Cardiac muscle cell (in vitro differentiated cells and primary cell): ENCODE results near the gene EML3. TPM values are rescaled to one million over a fixed set of nuclear protein-coding genes. Genes with fewer than 3 reads are reported as not detected.
A peak's percentile ranks its signal among the peaks of the same experiment; 100 is the strongest.
"Not testable (repeated sequence)": the region's sequence is repeated elsewhere in the genome, so short reads cannot be mapped to it uniquely, and the experiment has no call there.

ENCODE experiments used
- DNase-seq, 2 donors: peaks; one replicate each; pipeline versions ENCODE4 v3.0.0 to v3.0.0-alpha.2; 2010 to 2017; ENCODE audit warnings: low read depth in 1 of 2, low spot score in 1 of 2
- H3K27ac ChIP-seq: fragments of 200-600 bp; sonication (generic); 2 replicates; pipeline ENCODE4 v1.5.1; 2016
- H3K27me3 ChIP-seq: fragments of 200-600 bp; sonication (generic); 2 replicates; pipeline ENCODE4 v1.6.0; 2016; ENCODE audit warnings: control low read depth
- H3K36me3 ChIP-seq: fragments of 200-600 bp; sonication (generic); 2 replicates; pipeline ENCODE4 v1.5.1; 2016; ENCODE audit warnings: control low read depth
- H3K4me1 ChIP-seq: fragments of 200-600 bp; sonication (generic); 2 replicates; pipeline ENCODE4 v1.8.1; 2017; ENCODE audit warnings: low read depth, mild to moderate bottlenecking, mixed run types
- H3K4me3 ChIP-seq: fragments of 200-600 bp; sonication (generic); 2 replicates; pipeline ENCODE4 v1.5.1; 2016; ENCODE audit warnings: mild to moderate bottlenecking
- H3K9me3 ChIP-seq: fragments of 200-600 bp; sonication (generic); 2 replicates; pipeline ENCODE4 v1.5.1; 2017; ENCODE audit warnings: low read depth, mild to moderate bottlenecking, control low read depth
- polyA plus RNA-seq: library from polyadenylated mRNA; unstranded; fragments of >200 nt; fragmentation: Nextera tagmentation; extraction: Ambion mirVana; gene quantifications from 2 replicates; pipeline ENCODE4 v1.2.1, GENCODE V29; 2016
- total RNA-seq: library from RNA; depleted of rRNA; stranded (reverse); fragments of >200 nt; gene quantifications from 2 replicates; pipeline ENCODE4 v1.2.3, GENCODE V29; 2016
- TF ChIP-seq, protein P1 (sequence below): IDR thresholded peaks from 2 replicates; pipeline ENCODE4 v1.5.1; 2012; ENCODE audit warnings: low read depth, mild to moderate bottlenecking, low read length

Gene EML3, protein sequence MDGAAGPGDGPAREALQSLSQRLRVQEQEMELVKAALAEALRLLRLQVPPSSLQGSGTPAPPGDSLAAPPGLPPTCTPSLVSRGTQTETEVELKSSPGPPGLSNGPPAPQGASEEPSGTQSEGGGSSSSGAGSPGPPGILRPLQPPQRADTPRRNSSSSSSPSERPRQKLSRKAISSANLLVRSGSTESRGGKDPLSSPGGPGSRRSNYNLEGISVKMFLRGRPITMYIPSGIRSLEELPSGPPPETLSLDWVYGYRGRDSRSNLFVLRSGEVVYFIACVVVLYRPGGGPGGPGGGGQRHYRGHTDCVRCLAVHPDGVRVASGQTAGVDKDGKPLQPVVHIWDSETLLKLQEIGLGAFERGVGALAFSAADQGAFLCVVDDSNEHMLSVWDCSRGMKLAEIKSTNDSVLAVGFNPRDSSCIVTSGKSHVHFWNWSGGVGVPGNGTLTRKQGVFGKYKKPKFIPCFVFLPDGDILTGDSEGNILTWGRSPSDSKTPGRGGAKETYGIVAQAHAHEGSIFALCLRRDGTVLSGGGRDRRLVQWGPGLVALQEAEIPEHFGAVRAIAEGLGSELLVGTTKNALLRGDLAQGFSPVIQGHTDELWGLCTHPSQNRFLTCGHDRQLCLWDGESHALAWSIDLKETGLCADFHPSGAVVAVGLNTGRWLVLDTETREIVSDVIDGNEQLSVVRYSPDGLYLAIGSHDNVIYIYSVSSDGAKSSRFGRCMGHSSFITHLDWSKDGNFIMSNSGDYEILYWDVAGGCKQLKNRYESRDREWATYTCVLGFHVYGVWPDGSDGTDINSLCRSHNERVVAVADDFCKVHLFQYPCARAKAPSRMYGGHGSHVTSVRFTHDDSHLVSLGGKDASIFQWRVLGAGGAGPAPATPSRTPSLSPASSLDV
- 21.1 and 42.8 TPM in 2 replicates for total RNA-seq
- 32.0 and 38.4 TPM in 2 replicates for polyA plus RNA-seq

DNA sequence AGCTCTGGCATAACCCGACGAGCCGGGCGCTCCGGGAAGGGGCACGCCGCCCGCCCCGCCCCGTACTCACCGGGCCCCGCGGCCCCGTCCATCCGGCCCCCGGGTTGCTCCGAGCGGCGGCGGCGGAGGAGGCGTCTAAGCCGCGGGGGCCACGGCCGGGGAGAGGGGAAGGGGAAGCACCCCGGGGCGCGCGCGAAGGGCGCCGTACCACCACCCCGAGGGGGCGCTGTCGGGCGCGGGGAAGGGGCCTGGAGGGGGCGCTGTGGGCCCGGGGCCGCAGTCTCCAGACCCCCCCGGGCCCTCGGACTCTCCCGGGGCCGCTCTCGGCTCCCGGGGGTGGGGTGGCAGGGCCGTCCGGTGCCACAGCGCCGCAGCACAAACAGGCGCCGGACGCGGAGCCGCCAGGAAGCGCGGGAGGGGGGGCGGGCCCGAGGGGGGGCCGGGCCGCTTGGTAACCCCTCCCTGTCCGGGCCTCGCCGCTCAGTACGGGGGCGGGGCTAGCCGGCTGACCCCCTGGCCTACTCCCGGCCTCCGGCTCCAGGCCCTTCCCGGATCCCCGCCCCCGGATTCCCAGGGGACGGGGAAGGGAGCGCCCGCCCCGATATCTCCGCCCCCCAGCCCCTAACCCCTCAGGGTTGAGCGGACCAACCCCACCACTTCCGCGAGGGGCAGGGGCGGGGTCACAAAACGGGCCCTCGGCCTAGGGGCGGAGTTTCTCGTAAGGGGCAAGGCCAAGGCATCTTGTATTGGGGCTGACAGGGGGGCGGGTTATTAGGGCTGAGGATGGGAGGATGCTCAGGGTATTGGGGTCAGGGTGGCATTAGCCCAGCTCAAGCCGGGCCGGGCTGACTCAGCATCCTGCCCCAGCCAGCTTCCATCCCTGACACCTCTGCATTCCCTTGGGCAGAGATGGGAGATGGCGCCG is at the start of gene EML3, which contains the start of gene ROM1:
TSS of gene EML3 (minus strand) at position 410 of the 925 bp plus-strand sequence. CDS start at position 92, 318 bp downstream.
TSS of gene ROM1 (plus strand) at position 892 of the 925 bp plus-strand sequence. CDS start at position 917, 25 bp downstream.
- Histone ChIP-seq H3K27me3 (no peaks in the 10 kb centered on the region), H3K4me3 (peak within 1 kb of the TSS; percentile 55), H3K27ac (peak within 1 kb of the TSS; percentile 76), H3K36me3 (no peaks in the 10 kb centered on the region), H3K9me3 (no peaks in the 10 kb centered on the region), H3K4me1 (no peaks in the 10 kb centered on the region)
- peak; percentile 90 to 97 for DNase-seq
- TF ChIP-seq, protein P1, sequence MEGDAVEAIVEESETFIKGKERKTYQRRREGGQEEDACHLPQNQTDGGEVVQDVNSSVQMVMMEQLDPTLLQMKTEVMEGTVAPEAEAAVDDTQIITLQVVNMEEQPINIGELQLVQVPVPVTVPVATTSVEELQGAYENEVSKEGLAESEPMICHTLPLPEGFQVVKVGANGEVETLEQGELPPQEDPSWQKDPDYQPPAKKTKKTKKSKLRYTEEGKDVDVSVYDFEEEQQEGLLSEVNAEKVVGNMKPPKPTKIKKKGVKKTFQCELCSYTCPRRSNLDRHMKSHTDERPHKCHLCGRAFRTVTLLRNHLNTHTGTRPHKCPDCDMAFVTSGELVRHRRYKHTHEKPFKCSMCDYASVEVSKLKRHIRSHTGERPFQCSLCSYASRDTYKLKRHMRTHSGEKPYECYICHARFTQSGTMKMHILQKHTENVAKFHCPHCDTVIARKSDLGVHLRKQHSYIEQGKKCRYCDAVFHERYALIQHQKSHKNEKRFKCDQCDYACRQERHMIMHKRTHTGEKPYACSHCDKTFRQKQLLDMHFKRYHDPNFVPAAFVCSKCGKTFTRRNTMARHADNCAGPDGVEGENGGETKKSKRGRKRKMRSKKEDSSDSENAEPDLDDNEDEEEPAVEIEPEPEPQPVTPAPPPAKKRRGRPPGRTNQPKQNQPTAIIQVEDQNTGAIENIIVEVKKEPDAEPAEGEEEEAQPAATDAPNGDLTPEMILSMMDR: peak; percentile 74

DNA sequence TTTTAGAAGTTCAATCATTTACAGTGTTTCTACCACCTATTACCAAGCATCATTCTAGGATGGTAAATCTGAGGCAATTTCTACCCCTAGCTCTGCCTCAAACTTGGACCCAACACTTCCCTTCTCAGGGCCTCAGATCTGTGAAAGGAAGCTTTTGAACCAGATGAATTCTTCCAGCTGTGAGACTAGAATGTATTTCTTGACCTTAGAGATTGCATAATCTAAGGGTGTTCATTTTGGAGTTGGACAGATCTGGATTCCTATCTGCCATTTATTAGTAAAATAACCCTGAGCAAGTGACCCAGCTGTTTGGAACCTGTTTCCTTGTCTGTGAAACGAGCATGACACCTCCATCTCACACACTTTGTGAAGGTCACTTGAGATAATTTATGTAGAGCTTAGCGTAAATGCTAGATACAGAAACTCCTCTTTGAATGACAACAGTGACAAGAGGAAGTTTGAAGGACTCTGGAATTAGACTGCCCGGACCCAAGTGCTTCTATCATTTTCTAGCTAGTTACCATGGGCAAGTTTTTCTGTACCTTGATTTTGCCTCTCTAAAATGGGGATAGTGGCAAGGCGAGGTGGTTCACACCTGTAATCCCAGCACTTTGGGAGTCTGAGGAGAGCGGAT is 44.3 kb upstream of the EML3 start:
- Histone ChIP-seq H3K4me1 (no peaks in the 10 kb centered on the region), H3K27me3 (no peaks in the 10 kb centered on the region), H3K27ac (peak overlapping the region; percentile 74), H3K4me3 (no peak overlapping the region), H3K36me3 (no peaks in the 10 kb centered on the region), H3K9me3 (no peaks in the 10 kb centered on the region)
- TF ChIP-seq, protein P1: no peak
- DNase-seq: peak in 1 of 2 donors; percentile 6

DNA sequence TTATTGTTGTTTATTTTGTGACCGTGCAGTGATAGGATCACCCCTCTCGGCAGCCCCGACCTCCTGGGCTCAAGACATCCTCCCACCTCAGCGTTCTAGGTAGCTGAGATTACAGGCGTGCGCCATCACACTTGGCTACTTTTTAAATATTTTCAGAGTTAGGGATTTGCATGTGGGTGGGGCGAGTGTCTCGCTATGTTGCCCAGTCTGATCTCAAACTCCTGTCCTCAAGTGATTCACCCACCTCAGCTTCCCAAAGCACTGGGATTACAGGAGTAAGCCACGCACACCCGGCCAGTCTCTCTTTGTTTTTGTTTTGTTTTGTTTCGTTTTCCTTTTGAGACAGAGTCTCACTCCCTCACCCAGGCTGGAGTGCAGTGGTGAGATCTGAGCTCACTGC is 41.7 kb upstream of the EML3 start:
- TF ChIP-seq, protein P1: no peak
- peaks cover 5% of the 10 kb centered on the region for H3K36me3 ChIP-seq
- no peaks in the 10 kb centered on the region for H3K4me1 ChIP-seq
- no peak overlapping the region for H3K4me3 ChIP-seq
- H3K27ac ChIP-seq: no peak overlapping the region
- no peak for DNase-seq
- no peaks in the 10 kb centered on the region for H3K9me3 ChIP-seq
- H3K27me3 ChIP-seq: no peaks in the 10 kb centered on the region

DNA sequence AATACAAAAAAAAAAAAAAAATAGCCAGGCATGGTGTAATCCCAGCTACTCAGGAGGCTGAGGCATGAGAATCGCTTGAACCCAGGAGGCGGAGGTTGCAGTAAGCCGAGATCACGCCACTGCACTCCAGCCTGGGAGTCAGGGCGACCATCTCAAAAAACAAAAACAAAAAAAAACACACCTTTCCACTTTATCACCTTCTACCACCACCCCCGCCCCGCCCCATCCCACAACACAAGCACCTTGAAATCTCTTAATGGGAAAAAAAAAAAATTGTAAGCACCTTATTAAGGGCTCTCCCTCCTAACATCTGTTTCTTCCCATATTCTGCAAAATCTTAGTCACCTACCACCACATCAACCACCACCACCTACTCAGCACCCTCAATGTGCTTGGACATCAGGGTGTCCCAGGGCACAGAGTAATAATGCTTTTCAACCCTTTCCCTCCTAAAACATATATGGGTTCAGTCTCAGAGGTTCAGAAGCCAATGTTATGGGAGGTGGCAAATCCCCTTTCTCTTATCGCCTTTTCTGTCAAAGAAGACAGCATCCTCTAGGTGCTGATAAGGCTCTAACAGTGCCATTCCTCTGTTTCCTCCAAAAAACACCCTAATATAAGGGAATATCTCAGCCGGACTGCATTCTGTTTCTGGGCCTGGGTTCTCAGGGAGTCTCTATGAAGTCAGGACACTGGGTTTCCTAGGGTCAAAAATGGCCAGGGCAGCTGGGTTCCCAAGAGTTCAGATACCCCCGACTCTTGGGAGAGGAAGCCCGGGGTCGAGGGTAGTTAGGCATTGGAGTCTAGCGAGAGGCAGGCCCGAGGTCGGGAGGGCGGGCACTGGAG is 39.8 kb upstream of the EML3 start:
- H3K36me3 ChIP-seq: peaks cover 15% of the 10 kb centered on the region
- no peaks in the 10 kb centered on the region for H3K9me3 ChIP-seq
- TF ChIP-seq, protein P1: no peak
- no peak for DNase-seq
- no peaks in the 10 kb centered on the region for H3K27me3 ChIP-seq
- peak overlapping the region; percentile 90 for H3K27ac ChIP-seq
- no peaks in the 10 kb centered on the region for H3K4me1 ChIP-seq
- peak overlapping the region; percentile 69 for H3K4me3 ChIP-seq

DNA sequence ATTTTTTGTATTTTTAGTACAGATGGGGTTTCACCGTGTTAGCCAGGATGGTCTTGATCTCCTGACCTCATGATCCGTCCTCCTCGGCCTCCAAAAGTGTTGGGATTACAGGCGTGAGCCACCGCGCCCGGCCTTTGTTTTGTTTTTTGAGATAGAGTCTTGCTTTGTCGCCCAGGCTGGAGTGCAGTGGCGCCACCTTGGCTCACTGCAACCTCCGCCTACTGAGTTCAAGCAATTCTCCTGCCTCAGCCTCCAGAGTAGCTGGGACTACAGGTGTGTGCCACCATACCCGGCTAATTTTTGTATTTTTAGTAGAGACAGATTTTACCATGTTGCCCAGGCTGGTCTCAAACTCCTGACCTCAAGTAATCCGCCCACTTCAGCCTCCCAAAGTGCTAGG is 37.7 kb upstream of the EML3 start:
- not testable (repeated sequence) for H3K4me1 ChIP-seq, H3K9me3 ChIP-seq, H3K27me3 ChIP-seq, DNase-seq, H3K27ac ChIP-seq, H3K4me3 ChIP-seq
- H3K36me3 ChIP-seq: peaks cover 15% of the 10 kb centered on the region
